ENCODE data around the gene CDK5RAP1.

DNA sequence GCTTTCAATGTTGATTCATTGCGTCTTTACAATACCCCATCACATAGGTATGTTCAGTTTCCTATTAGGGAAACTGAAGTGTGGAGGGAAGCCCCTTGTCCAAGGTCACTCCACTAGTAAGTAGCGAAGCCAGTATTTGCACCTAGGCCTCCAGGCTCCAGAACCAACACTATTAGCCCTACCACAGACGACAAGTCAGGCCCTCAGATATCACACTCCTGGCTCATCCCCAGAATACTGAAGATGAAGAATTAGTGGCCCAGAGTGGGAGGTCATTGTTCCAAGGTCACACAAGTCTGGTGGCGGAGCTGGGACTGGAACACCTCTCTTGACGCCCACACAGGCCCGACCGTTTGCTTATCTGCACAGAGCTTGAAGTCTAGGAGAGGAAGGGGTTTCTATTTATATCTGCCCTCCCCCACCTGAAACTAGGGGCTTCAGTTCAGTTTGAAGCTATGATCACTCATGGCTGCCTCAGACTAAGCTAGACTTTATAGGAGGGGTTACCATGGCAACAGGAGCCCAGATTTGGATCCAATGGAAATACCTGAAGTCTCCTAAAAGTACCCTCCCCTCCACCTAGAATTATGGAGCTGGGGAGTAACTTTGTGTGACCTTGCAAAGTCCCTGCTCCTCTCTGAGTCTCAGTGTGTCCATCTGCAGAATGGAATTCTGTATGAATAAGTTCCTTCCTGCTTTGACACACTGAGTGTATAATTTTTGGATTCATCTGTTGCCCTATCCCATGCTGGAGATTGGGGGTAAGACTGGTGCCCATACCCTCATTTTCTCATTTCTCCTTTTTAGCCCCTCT is 40.0 kb upstream of the CDK5RAP1 start:
- TF ChIP-seq, protein P1, sequence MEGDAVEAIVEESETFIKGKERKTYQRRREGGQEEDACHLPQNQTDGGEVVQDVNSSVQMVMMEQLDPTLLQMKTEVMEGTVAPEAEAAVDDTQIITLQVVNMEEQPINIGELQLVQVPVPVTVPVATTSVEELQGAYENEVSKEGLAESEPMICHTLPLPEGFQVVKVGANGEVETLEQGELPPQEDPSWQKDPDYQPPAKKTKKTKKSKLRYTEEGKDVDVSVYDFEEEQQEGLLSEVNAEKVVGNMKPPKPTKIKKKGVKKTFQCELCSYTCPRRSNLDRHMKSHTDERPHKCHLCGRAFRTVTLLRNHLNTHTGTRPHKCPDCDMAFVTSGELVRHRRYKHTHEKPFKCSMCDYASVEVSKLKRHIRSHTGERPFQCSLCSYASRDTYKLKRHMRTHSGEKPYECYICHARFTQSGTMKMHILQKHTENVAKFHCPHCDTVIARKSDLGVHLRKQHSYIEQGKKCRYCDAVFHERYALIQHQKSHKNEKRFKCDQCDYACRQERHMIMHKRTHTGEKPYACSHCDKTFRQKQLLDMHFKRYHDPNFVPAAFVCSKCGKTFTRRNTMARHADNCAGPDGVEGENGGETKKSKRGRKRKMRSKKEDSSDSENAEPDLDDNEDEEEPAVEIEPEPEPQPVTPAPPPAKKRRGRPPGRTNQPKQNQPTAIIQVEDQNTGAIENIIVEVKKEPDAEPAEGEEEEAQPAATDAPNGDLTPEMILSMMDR (IDR thresholded peaks at IDR 0.05), result no peak
- TF ChIP-seq POLR2AphosphoS5 (IDR thresholded peaks at IDR 0.05) (no peak), POLR2A (IDR thresholded peaks at IDR 0.05) (no peak), EP300 (IDR thresholded peaks at IDR 0.05) (no peak)
